HFF-Myc (cell line): ENCODE results near the gene FGFRL1.
A peak's percentile ranks its signal among the peaks of the same experiment; 100 is the strongest.
"Not testable (repeated sequence)": the region's sequence is repeated elsewhere in the genome, so short reads cannot be mapped to it uniquely, and the experiment has no call there.

Source experiments
- DNase-seq: peaks from one replicate; pipeline ENCODE4 v3.0.0-alpha.2; 2011; ENCODE audit warnings: low read depth; ENCODE audit errors: extremely low read depth
- H3K4me3 ChIP-seq: replicated peaks from 2 replicates; pipeline ENCODE4 v1.5.1; 2011; ENCODE audit warnings: low read depth, mild to moderate bottlenecking, control low read depth, low read length
- TF ChIP-seq, protein P1 (sequence below): IDR thresholded peaks from 2 replicates; pipeline ENCODE4 v1.5.1; 2012; ENCODE audit warnings: mild to moderate bottlenecking, low read depth, low read length, control low read depth; ENCODE audit errors: missing control alignments

The FGFRL1 gene

DNA sequence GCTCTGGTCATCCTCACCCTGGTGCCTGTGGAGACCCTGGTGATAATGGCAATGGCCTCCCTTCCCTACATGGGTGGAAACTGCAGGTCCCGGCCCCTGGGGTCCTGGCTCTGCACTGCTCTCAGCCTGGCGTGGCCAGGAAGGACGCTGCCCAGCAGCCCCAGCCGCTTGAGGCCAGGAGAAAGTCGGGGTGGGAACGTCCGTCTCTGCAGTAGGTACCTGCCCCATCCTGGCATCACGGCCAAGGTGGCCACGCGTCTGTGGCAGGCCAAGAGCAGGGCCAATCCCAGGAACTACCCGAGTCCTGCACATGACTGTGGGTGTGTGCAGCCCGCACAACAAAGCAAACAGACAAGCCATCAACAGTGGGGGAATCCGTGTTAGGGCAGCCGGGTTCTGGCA lies 33.8 kb downstream of the FGFRL1 start:
- no peak overlapping the region for H3K4me3 ChIP-seq
- no peak for DNase-seq
- TF ChIP-seq, protein P1, sequence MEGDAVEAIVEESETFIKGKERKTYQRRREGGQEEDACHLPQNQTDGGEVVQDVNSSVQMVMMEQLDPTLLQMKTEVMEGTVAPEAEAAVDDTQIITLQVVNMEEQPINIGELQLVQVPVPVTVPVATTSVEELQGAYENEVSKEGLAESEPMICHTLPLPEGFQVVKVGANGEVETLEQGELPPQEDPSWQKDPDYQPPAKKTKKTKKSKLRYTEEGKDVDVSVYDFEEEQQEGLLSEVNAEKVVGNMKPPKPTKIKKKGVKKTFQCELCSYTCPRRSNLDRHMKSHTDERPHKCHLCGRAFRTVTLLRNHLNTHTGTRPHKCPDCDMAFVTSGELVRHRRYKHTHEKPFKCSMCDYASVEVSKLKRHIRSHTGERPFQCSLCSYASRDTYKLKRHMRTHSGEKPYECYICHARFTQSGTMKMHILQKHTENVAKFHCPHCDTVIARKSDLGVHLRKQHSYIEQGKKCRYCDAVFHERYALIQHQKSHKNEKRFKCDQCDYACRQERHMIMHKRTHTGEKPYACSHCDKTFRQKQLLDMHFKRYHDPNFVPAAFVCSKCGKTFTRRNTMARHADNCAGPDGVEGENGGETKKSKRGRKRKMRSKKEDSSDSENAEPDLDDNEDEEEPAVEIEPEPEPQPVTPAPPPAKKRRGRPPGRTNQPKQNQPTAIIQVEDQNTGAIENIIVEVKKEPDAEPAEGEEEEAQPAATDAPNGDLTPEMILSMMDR = no peak

DNA sequence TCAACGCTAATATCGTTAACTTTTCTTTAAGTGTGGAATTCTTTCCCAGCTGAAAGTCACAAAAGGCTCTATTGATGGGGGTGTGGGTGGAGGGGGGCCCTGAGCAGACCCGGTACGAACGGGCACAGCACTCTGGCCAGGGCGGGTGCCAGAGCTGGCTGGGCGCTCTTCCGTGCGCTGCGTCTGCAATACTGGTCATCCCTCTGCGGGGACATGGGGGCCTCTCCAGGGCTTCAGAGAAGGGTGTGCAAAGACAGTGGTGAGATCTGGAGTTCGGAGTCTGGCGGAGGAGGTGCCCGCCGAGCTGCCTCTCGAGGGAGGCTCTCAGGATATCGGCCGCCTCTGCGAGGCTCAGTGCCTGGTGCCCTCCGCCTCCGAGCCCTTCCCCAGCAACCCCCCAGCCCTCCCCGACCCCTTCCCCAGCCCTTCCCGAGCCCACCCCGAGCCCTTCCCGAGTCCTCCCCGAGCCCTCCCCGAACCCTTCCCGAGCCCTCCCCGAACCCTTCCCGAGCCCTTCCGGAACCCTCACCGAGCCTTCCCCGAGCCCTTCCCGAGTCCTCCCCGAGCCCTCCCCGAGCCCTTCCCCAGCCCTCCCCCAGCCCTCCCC lies 34.3 kb downstream of the FGFRL1 start:
- TF ChIP-seq, protein P1 = no peak
- H3K4me3 ChIP-seq = no peak overlapping the region
- DNase-seq = no peak

DNA sequence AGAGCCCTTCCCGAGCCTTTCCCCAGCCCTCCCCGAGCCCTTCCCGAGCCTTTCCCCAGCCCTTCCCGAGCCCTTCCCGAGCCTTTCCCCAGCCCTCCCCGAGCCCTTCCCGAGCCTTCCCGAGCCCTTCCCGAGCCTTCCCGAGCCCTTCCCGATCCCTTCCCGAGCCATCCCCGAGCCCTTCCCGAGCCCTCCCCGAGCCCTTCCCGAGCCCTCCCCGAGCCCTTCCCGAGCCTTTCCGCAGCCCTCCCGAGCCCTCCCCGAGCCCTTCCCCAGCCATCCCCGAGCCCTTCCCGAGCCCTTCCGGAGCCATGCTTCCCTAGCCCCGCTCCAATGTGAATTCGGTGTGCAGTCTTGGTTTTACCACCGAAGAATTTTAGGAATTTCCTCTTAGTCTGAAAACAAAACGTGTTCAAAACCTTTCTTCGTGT lies 35.2 kb downstream of the FGFRL1 start:
- H3K4me3 ChIP-seq = peak overlapping the region; percentile 24
- not testable (repeated sequence) for DNase-seq

DNA sequence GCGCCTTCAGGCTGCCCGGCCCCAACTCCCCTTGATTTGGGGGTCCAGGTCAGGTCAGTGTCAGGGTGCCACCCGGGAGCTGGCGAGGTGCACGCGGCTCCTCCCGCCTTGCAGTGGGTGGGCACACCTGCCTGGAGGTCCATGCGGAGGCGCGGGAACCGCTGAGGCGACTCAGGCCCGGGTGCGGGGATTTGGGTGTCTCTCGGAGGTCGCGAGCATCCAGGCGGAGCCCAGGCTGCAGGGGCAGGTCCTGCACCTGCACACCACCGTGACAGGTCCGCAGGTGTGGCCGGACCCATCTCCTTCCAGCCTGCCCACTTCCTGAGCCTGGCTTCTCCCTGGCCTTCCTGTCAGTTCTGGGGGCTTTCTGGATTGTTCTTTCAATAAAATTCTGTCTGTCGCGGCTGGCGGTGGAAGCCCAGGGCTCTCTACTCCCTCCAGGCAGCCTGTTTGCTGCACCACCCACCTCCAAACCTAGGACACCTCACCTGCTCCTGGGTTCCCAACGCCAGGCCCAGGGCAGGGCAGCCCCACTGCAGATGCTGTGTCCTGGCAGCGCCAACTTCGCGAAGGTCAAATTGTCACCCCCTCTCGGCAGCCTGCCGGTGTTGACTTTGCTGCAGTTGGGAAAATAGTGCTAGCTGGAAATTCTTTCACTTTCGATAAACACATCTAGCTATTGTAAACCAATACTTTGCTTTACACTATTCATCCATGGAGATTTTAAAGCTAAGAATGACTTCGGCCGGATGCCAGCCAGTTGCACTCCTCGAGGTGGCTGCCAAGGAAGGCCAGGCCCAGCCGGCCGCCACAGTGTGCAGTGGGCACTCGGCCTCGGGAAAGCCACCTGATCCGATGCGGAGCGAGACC lies 35.9 kb downstream of the FGFRL1 start:
- DNase-seq = no peak
- peak overlapping the region; percentile 24 for H3K4me3 ChIP-seq
- TF ChIP-seq, protein P1 = no peak

DNA sequence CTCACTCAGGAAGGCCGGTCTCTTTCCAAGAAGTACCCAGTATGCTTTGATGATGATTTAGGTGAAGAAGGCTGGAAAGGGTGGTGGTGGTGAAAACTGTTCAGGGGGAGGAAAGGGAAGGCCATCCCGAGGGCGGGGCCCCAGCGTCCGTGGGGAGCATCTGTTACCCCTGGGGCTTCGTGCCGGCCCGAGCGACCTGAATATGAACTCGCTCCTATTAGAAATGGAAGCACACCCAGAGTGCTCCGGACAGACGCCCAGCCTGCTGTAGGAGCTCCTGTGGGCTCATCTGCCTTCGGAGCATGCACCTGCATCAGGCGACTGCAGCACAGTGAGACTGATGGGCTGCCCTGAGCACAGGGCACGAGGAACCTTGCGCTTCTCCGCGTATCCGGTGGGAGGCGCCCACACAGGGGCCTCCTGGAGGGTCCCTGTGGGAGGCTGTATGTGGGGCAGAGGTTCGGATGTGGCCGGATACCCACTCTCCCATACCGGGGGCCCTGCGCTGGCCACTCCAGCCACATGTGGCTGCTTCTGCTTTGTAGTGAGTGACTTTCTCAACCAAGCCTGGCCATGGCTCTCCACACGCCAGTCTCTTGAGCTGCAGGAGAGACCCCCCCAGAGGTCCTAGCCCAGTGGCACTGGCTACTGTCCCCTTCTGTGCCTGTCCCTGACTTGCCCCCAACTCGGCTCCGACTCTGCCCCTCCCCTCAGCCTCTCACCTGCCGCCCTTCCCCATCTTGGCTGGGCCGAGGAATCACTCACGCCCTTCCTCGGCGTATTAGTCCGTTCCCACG lies 36.7 kb downstream of the FGFRL1 start:
- TF ChIP-seq, protein P1 = no peak
- no peak for DNase-seq
- H3K4me3 ChIP-seq = no peak overlapping the region

DNA sequence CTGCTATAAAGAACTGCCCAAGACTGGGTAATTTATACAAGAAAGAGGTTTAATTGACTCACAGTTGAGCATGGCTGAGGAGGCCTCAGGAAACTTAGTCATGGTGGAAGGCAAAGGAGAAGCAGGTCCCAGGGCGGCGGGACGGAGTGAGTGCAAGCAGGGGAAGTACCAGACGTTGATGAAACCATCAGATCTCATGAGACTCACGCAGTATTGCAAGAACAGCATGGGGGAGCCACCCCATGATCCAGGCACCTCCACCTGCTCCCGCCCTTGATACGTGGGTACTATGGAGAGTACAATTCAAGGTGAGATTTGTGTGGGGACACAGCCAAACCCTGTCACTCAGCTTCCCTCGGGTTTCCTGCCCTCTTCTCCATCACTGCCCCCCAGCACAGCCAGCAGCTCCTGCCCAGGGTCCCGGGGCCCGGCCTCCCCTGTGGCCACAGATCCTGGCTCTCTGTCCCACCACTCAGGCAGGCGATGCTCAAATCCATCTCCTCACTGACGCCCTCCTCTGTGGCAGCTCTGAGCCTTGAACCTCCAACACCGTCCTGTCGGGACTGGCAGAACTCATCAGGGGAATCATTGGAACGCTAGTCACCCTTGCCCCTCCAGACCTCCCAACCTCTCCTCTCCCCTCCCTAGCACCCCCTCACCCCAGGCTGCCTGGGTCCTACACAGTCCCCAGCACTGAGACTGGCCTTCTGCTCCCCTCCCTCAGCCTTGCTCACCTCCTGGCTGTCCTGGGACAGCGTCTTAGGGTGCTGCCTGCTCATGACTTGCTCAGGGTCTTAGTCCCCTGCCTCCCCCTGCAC lies 37.6 kb downstream of the FGFRL1 start:
- H3K4me3 ChIP-seq = no peak overlapping the region
- no peak for DNase-seq
- TF ChIP-seq, protein P1 = no peak
